AG04450 (cell line): ENCODE measurements around the gene CC2D1B. TPM values are rescaled to one million over a fixed set of nuclear protein-coding genes. Genes with fewer than 3 reads are reported as not detected.
A peak's percentile ranks its signal among the peaks of the same experiment; 100 is the strongest.

Experiments used
- CTCF ChIA-PET: fragments of 300-600, 350-600 bp; formaldehyde crosslinking; extraction: SDS; loops from one replicate; lab custom pipeline; 2022; ENCODE audit warnings: antibody characterized with exemption, inconsistent platforms; lab: Charles Lee
- POLR2A ChIA-PET: fragments of 350-600 bp; formaldehyde crosslinking; extraction: SDS; loops from one replicate; lab custom pipeline; 2021; ENCODE audit warnings: antibody characterized with exemption, inconsistent platforms; lab: Yijun Ruan, JAX
- DNase-seq: peaks from one replicate; pipeline ENCODE4 v3.0.0-alpha.2; 2011; ENCODE audit warnings: low read depth, low spot score
- H3K27ac ChIP-seq: one replicate; pipeline ENCODE4 v1.5.1; 2012; ENCODE audit warnings: low read depth, low read length, control low read depth
- H3K27me3 ChIP-seq: one replicate; pipeline ENCODE4 v1.6.0; 2012; ENCODE audit warnings: low read length; ENCODE audit not compliant: control insufficient read depth, insufficient read depth
- H3K4me3 ChIP-seq: 2 replicates; pipeline ENCODE4 v1.5.1; 2011; ENCODE audit warnings: mild to moderate bottlenecking, low read depth, low read length, control low read depth
- H3K9me3 ChIP-seq: 2 replicates; pipeline ENCODE4 v1.5.1; 2012; ENCODE audit warnings: low read length; ENCODE audit not compliant: control insufficient read depth, insufficient read depth
- CTCF ChIP-seq: IDR thresholded peaks from 2 replicates; pipeline ENCODE4 v1.5.1; 2011; ENCODE audit warnings: low read depth, low read length, control low read depth, inconsistent platforms
- polyA plus RNA-seq: library from polyadenylated mRNA; depleted of rRNA; stranded (reverse); fragments of >200 nt; gene quantifications from 2 replicates; pipeline ENCODE4 v1.2.3, GENCODE V29; 2011

Gene CC2D1B
- polyA plus RNA-seq, 1 experiment = 9.7 TPM

DNA sequence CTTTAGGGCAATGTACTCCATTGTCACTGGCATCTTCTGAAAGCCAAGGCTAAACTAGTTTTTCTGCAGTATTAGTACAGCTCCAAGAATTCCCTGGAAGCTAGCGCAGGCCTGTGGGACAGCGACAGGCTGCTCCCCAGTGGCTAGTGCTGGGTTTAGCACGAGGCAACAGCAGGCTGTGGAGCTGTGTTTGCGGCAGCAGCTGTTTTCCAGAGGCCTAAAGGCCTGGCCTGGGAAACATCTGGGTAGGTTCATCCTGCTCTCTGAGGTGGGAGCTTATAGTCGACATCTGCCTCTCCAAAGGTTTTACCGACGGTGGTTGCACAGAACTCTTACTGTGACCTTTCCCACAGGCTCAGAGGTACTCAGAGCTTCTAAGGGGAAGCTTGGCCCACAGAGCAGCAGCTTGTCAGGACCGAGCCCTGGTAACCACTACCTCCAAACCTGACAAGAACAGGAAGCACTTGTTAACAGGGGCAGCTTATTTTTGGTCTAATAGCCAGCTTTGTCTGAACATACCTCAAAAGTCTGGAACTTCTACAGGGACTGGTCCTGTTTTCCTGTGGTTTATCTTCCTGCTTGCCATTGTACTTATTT is 17.2 kb downstream of the CC2D1B start:
- Histone ChIP-seq H3K27ac (peak overlapping the region; percentile 12), H3K27me3 (no peaks in the 10 kb centered on the region), H3K9me3 (no peaks in the 10 kb centered on the region), H3K4me3 (no peak overlapping the region)
- CTCF ChIA-PET = interaction anchor here (0.6 to 1.9 kb wide), 16 partner anchors 8 to 485 kb away, joined by 3 to 37 read pairs (median 4); no protein-coding TSS in a partner anchor
- no peak for DNase-seq
- TF ChIP-seq CTCF = peak; percentile 51
- POLR2A ChIA-PET = interaction anchor here (0.5 kb wide), 1 partner anchor 273 kb away, joined by 5 read pairs; no protein-coding TSS in a partner anchor

DNA sequence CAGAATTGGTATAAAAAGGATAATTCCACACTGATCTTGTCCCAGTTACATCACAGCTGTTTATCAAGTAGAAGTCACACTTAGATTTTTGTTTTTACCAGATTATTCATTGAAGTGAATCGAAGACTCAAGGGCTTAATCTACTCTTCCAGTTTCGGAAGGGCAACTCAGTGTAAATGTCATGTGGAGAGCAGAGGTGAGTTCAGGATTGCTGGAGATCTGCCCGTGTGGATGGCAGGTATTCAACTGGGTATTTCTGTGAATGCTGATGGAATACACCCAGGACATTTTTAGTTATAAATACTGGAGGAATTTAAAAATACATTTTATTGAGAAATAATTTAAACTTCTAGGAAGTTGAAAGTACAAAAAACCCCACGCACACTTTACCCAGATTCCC is 19.4 kb downstream of the CC2D1B start:
- DNase-seq = no peak
- Histone ChIP-seq H3K27ac (no peak overlapping the region), H3K4me3 (no peak overlapping the region), H3K27me3 (no peaks in the 10 kb centered on the region), H3K9me3 (no peaks in the 10 kb centered on the region)
- no peak for TF ChIP-seq CTCF
- POLR2A ChIA-PET = no interaction called here
- CTCF ChIA-PET = no interaction called here

- H3K27ac ChIP-seq = no peak overlapping the region
- POLR2A ChIA-PET = no interaction called here
- CTCF ChIA-PET = no interaction called here
Observed at GRCh38 chr1:52345252-52345651, 20.8 kb downstream of the CC2D1B start.

DNA sequence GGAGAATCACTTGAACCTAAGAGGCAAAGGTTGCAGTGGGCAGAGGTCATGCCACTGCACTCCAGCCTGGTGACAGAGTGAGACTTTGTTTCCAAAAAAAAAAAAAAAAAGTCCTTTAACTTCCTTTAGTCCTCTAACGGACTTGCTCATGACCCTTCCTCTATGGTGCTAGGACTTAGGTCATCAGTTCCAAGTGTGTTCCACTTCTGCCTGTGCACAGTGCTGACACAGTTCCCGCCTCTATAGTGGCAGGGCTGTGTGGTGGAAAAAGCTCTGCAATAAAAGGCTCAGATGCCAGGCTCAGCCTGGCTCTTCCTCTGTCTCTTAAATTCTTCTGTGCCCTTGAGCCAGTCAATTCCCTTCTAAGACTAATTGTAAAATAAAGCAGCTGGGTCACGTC is 22.0 kb downstream of the CC2D1B start:
- POLR2A ChIA-PET = interaction anchor here (0.6 kb wide), 1 partner anchor 23 kb away, joined by 6 read pairs; no protein-coding TSS in a partner anchor
- no peaks in the 10 kb centered on the region for H3K27me3 ChIP-seq

More at GRCh38 chr1:52345252-52345651, 20.8 kb downstream of the CC2D1B start:
- no peaks in the 10 kb centered on the region for H3K27me3 ChIP-seq
- no peak overlapping the region for H3K4me3 ChIP-seq
- no peak for TF ChIP-seq CTCF
- H3K9me3 ChIP-seq = no peaks in the 10 kb centered on the region
- no peak for DNase-seq

More for the DNA sequence above, 22.0 kb downstream of the CC2D1B start:
- no peak for DNase-seq
- Histone ChIP-seq H3K9me3 (no peaks in the 10 kb centered on the region), H3K4me3 (no peak overlapping the region), H3K27ac (no peak overlapping the region)
- CTCF ChIA-PET = no interaction called here
- TF ChIP-seq CTCF = no peak
